HUES48 (cell line): ENCODE measurements around the gene TTC21A.
"Not testable (repeated sequence)": the region's sequence is repeated elsewhere in the genome, so short reads cannot be mapped to it uniquely, and the experiment has no call there.

ENCODE experiments used
- H3K27ac ChIP-seq: one replicate; pipeline ENCODE4 v1.7.0; 2013; ENCODE audit warnings: low read depth, low read length, inconsistent platforms
- H3K27me3 ChIP-seq: 2 replicates; pipeline ENCODE4 v1.6.1; 2013; ENCODE audit warnings: mild to moderate bottlenecking, low read length; ENCODE audit not compliant: control insufficient read depth, insufficient read depth
- H3K36me3 ChIP-seq: 2 replicates; pipeline ENCODE4 v1.6.1; 2013; ENCODE audit warnings: low read length; ENCODE audit not compliant: control insufficient read depth, insufficient read depth
- H3K4me1 ChIP-seq: 2 replicates; pipeline ENCODE4 v1.6.1; 2013; ENCODE audit warnings: mild to moderate bottlenecking, low read length; ENCODE audit not compliant: control insufficient read depth, insufficient read depth
- H3K4me3 ChIP-seq: 2 replicates; pipeline ENCODE4 v1.5.1; 2013; ENCODE audit warnings: mild to moderate bottlenecking, low read depth, low read length
- H3K9ac ChIP-seq: 2 replicates; pipeline ENCODE4 v1.6.1; 2013; ENCODE audit warnings: mild to moderate bottlenecking, low read depth, low read length, moderate library complexity
- H3K9me3 ChIP-seq: 2 replicates; pipeline ENCODE4 v1.6.1; 2013; ENCODE audit warnings: low read length; ENCODE audit not compliant: control insufficient read depth, insufficient read depth

The TTC21A gene

DNA sequence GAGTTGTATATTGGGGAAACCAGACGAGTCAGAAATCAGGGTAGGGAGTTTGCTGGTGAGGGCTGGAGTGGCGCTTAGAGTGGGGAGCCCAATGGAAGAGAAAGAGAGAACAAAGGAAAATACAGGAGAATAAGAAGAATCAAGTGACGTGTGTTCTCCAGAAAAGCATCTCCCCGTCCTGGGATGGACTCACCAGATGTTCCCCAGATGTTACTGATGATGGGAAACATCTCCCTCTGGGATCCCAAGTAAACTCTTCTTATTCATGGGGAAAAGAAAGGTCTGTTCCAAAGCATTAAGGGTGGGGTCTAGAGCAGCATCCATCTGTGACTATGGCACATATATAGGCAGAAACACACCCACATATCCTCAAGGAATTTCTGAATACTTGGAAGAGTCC is 48.9 kb downstream of the TTC21A start:
- H3K27me3 ChIP-seq, result 0 out of 2 replicates have a peak, but pooled peaks cover 5% of the 10 kb centered on the region
- peaks cover 24% of the 10 kb centered on the region for H3K4me1 ChIP-seq
- no peak overlapping the region for H3K27ac ChIP-seq
- H3K9ac ChIP-seq, result no peak overlapping the region
- no peak overlapping the region for H3K4me3 ChIP-seq
- no peaks in the 10 kb centered on the region for H3K9me3 ChIP-seq
- no peaks in the 10 kb centered on the region for H3K36me3 ChIP-seq

DNA sequence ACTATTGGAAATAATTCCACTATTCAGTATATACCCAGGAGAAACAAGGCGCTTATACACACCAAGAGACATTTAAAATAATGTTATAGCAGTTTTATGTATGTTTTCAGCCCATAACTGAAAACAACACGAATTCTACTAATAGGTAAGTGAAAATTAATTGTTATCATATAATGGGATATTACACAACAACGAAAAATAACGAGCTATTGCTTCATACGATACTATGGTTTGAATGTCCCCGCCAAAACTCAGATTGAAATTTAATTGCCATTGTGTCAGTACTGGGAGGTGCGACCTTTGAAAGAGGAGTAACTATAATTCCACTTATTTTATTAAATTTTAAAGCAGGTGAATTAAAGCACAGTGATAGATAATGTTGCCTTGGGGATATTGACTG is 49.9 kb downstream of the TTC21A start:
- no peaks in the 10 kb centered on the region for H3K36me3 ChIP-seq
- H3K9me3 ChIP-seq, result no peaks in the 10 kb centered on the region
- no peak overlapping the region for H3K4me3 ChIP-seq
- no peak overlapping the region for H3K27ac ChIP-seq
- H3K9ac ChIP-seq, result no peak overlapping the region
- 0 out of 2 replicates have a peak, but pooled peaks cover 5% of the 10 kb centered on the region for H3K27me3 ChIP-seq
- H3K4me1 ChIP-seq, result peaks cover 17% of the 10 kb centered on the region

DNA sequence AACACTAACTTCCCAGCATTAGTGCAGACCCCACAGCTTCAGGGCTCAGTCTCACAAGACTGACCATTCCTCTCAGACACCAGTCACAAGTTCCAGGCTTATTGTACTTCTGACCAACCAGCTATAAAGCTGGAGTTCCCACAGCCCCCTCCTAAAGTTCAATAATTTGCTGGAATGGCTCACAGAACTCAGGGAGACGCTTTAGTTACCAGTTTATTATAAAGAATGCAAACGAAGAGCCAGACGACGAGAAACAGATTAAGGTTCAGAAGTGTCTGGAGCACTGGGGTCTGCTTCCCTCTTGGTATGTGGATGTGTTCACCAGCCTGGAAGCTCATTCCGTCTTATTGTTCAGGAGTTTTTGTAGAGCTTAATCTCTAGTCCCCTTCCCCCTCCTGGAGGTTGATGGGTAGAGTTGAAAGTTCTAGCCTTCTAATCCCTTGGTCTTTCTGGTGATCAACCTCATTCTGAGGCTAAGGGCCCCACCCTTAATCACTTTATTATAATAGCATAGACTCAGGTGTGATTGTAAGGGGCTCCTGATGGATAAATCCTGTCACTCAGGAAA is 50.8 kb downstream of the TTC21A start:
- H3K27me3 ChIP-seq, result no peaks in the 10 kb centered on the region
- no peak overlapping the region for H3K9ac ChIP-seq
- no peak overlapping the region for H3K27ac ChIP-seq
- H3K9me3 ChIP-seq, result no peaks in the 10 kb centered on the region
- peaks cover 14% of the 10 kb centered on the region for H3K4me1 ChIP-seq
- H3K4me3 ChIP-seq, result no peak overlapping the region
- H3K36me3 ChIP-seq, result no peaks in the 10 kb centered on the region

DNA sequence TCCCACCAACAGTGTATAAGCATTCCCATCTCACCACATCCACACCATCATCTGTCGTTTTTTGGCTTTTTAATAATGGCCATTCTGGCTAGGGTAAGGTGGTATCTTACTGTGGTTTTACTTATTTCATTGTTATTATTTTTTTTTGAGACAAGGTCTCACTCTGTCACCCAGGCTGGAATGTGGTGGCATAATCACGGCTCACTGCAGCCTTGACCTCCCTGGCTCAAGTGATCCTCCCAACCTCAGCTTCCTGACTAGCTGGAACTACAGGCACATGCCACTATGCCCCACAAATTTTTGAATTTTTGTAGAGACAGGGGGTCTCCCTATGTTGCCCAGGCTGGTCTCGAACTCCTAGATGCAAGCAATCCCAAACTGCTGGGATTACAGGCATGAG is 56.9 kb downstream of the TTC21A start:
- H3K4me1 ChIP-seq, result peaks cover 7% of the 10 kb centered on the region; the same call in 1 of the 2 replicates
- no peak overlapping the region for H3K9ac ChIP-seq
- H3K27me3 ChIP-seq, result no peaks in the 10 kb centered on the region
- H3K4me3 ChIP-seq, result no peak overlapping the region
- H3K36me3 ChIP-seq, result no peaks in the 10 kb centered on the region
- H3K27ac ChIP-seq, result no peak overlapping the region
- H3K9me3 ChIP-seq, result no peaks in the 10 kb centered on the region

DNA sequence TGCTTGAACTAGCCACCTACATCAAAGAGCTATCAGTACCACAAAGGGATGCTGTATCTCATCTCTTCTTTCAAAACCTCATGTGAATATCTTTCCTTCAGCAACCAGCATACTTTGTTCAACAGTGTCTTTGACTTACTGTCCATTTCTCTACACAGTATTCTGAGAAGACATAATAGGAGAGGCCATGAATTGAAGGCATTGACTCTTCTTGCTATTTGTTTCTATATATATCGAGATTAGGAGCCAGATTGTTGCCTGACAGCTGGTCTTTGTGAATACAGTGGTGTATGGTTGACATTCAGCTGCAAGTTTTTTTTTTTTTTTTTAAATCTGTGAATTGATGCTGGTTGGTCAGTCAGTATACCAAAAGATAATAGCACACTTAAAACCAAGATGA is 58.0 kb downstream of the TTC21A start:
- Histone ChIP-seq H3K9me3 (no peaks in the 10 kb centered on the region), H3K4me1 (peaks cover 9% of the 10 kb centered on the region), H3K9ac (no peak overlapping the region), H3K36me3 (no peaks in the 10 kb centered on the region), H3K27ac (no peak overlapping the region), H3K4me3 (no peak overlapping the region), H3K27me3 (no peaks in the 10 kb centered on the region)

DNA sequence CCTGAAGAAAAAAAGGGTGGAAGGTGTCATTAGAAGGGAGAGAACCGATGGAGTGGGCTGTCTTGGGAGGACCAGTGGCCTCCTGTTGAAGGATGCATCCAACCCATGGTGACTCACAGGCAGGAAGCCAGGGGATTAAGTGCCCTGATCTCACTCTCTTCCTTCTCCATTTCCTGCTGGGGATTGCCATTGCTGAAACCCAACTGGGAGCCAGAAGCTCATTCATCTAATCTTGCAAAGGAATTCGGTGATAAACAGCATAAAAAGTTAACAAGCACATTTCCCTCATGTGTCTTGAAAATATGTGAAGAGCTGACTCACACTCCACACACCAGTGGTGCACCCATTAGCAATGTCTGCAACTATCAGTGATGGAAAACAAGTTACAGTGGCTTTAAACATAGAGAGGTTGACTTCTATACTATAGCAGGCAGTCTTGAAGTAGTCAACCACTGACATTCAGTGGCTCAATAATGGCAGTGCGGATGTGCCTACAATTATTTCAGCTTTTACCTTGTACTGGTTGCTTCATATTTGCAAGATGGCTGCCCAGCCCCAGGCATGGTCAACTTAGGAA is 58.7 kb downstream of the TTC21A start:
- Histone ChIP-seq H3K27me3 (no peaks in the 10 kb centered on the region), H3K9me3 (no peaks in the 10 kb centered on the region), H3K36me3 (no peaks in the 10 kb centered on the region), H3K9ac (no peak overlapping the region), H3K27ac (peak overlapping the region; percentile 77), H3K4me3 (no peak overlapping the region), H3K4me1 (peaks cover 11% of the 10 kb centered on the region)

DNA sequence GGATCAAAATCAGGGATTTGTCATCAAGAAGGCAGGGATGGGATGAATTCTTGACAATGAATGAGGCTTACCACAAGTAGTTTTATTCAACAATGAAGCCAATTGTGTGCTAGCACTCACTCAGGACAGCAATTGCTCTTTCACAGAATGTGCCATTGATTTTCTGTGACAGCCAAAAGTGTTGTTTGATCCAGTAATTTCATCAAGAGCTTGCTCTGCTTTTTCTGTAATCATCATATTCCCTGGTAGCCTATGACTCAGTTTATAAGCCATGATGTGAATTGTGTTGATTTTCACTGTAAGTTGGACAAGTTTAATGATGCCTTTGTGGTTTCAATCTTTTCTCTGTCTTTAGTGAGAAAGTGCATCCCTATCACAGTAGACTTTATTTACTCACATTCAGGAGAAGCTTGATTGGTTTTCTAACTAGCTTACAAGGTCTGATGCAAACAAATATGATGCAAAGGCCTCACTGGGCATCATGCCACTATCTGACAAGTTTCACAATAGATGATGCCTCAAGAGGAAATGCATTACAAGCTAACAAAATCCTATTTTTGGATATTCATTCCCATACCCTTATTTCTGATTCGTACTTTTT is 59.6 kb downstream of the TTC21A start:
- Histone ChIP-seq H3K27ac (peak overlapping the region; percentile 77), H3K9ac (no peak overlapping the region), H3K4me1 (peaks cover 11% of the 10 kb centered on the region), H3K36me3 (no peaks in the 10 kb centered on the region), H3K27me3 (no peaks in the 10 kb centered on the region), H3K4me3 (no peak overlapping the region), H3K9me3 (no peaks in the 10 kb centered on the region)

DNA sequence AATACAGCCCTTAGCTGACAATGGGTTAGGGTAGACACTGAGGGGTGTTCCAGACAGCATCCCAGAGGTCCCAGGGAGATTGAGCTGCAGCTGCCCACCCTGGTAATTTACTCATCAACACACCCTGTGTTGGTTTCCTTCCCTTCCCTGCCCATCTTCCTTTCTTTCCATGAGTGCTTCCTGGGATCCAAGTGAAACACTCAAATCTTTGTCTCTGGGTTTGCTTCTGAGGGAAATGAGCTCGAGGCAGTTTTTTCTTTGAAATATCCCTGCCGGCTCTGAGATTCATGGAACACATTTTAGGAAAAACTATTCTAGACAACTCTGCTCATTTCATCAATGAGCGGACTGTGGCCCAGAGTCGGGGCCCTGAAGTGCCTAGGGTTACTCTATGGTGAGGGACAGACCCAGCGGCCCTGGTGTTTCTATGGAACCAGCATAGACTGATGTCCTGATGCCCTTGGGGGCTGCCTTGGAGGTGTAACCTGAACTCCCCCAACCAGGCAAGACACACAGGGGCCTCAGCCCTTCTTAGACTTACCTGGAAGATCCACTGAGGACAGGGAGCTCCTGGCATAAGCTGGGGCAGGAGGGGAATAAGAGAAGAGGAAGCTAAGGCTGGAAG is 60.8 kb downstream of the TTC21A start:
- H3K27me3 ChIP-seq, result no peaks in the 10 kb centered on the region
- peaks cover 11% of the 10 kb centered on the region for H3K4me1 ChIP-seq
- no peaks in the 10 kb centered on the region for H3K36me3 ChIP-seq
- no peak overlapping the region for H3K4me3 ChIP-seq
- H3K9me3 ChIP-seq, result no peaks in the 10 kb centered on the region
- no peak overlapping the region for H3K9ac ChIP-seq
- H3K27ac ChIP-seq, result no peak overlapping the region

DNA sequence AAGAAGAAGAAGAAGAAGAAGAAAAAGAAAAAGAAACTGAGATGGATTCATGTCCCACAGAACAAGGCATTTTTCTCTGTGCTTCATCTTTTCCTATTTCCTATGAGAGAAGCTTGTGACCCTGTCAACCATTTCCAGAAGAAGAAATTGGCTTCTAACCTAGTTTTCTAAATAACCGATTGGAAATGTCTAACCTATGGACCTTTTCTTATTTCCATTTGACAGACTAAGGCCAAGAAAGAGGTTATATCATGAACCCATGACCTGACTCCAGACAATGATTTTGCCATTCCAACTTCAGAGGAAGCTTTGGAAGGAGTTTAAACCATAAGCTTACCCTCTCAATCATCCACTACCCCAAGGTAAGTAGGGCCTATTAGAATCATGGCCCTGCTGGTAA is 62.2 kb downstream of the TTC21A start:
- Histone ChIP-seq H3K9me3 (no peaks in the 10 kb centered on the region), H3K27me3 (no peaks in the 10 kb centered on the region), H3K27ac (no peak overlapping the region), H3K4me3 (no peak overlapping the region), H3K9ac (no peak overlapping the region), H3K4me1 (peaks cover 11% of the 10 kb centered on the region), H3K36me3 (no peaks in the 10 kb centered on the region)

DNA sequence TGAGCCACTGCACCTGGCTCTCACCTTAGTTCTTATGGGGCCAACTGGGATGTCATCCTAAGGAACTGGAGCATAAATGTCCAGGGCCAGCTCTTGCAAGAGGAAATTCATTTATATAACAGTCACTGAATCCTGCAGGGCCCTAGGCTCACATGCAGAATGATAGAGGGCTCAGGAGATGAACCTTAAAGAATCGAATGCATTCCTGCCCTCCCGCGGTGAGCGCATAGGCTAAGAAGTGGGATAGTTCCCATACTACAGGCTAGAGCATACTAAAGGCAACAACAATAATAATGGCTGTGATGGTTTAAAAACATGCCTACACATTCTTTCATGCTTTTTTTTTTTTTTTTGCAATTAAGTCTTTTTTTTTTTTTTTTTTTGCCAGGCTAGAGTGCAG is 63.0 kb downstream of the TTC21A start:
- no peak overlapping the region for H3K27ac ChIP-seq
- H3K9me3 ChIP-seq, result no peaks in the 10 kb centered on the region
- H3K4me1 ChIP-seq, result peaks cover 11% of the 10 kb centered on the region
- no peak overlapping the region for H3K4me3 ChIP-seq
- H3K36me3 ChIP-seq, result no peaks in the 10 kb centered on the region
- H3K27me3 ChIP-seq, result no peaks in the 10 kb centered on the region
- H3K9ac ChIP-seq, result no peak overlapping the region

DNA sequence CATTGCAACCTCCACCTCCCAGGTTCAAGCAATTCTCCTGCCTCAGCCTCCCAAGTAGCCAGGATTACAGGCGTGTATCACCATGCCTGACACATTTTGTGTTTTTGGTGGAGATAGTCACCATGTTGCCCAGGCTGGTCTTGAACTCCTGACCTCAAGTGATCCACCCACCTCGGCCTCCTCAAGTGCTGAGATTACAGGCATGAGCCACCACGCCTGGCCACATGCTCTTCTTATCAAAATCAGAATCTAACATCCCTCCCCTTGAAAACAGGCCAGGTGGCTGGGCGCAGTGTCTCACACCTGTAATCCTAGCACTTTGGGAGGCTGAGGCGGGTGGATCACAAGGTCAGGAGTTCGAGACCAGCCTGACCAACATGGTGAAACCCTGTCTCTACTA is 63.4 kb downstream of the TTC21A start:
- not testable (repeated sequence) for H3K36me3 ChIP-seq, H3K27me3 ChIP-seq, H3K9me3 ChIP-seq, H3K4me1 ChIP-seq, H3K27ac ChIP-seq, H3K9ac ChIP-seq, H3K4me3 ChIP-seq
